Jurkat, Clone E6-1 (cell line): ENCODE measurements around the gene CCDC174.

Experiments used
- DNase-seq: peaks from one replicate; pipeline ENCODE4 v3.0.0-alpha.2; 2011; ENCODE audit warnings: low read depth, low spot score
- H3K4me3 ChIP-seq: 2 replicates; pipeline ENCODE4 v1.5.1; 2011; ENCODE audit warnings: mild to moderate bottlenecking, low read length, control low read depth, moderate library complexity

Gene CCDC174

DNA sequence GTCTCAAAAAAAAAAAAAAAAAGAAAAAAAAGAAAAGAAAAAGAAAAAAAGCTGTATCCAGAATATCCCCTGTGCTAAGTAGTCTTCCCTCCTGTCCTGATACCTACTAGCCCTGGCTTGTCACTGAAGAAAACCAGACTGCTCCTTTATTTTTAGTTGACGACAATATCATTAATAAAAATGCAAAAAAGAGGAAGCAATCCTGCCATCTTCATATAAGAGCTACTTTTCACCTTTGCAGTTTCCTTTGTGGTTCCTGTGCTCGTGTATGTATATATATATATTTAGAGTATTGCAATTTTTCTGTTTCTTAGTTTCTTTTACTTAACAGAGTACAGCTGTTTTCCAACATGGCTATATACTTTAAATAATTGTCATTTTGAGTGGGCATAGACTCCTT is 37.0 kb downstream of the CCDC174 start:
- H3K4me3 ChIP-seq: no peak overlapping the region
- DNase-seq: no peak

DNA sequence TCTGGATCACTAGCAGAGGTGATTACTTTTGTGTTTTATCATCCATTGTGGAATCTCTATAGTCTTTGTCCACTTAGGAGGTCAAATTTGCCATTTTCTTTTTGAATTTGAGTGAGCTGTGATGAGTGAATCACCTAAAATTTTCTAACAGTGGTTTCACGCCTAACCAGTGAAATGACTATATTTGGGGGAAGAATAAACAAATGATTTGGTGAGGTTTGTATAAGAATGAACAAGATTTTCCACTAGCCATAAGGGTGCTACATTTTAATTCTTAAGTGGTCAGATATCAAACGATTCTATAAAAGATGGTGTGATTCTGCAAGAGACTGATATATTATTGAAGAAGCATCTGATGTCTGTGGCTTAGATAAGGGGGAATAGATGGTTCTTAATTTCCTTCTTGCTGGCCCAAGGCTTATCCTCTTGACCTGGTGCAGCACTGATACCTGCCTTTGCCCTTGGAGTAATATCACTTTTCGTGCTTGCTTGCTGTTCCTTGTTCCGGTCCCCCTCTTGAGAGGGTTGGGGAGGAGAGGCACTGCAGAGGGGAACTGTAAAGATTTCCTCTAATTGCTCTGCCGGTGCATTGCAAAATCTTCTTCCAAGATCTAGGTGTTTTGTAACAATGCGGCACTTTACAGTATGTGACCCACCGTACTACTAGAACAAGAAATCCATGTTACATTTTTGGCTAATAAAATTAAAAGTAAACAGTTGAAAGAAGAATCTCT is 37.9 kb downstream of the CCDC174 start:
- H3K4me3 ChIP-seq: no peak overlapping the region
- DNase-seq: no peak

DNA sequence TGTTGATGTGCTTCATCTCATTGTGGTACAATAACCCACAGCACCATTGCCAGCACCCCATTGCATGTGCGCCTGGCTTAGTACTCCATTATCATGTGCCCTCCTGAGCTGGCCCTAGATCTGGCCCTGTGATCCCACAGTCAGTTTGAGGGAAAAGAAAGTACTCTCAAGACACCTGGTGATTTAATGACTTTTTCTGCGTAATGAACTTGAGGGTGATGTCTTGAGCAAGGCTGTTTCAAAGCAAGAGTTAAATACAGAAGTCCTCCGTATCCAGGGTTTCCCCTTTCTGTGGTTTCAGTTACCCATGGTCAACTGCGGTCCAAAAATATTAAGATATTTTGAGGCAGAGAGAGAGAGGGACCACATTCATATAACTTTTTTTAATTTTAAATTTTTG is 39.7 kb downstream of the CCDC174 start:
- DNase-seq: no peak

DNA sequence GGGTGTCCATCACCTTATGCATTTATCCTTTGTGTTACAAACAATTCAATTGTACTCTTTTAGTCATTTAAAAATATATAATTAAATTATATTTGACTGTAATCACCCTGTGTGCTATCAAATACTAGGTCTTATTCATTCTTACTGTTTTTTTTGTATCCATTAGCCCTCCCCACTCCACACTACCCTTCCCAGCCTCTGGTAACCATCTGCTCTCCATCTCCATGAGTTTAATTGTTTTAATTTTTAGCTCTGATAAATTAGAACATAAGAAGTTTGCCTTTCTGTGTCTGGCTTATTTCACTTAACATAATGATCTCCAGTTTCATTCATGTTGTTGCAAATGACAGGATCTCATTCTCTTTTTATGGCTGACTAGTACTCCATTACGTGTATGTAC is 40.2 kb downstream of the CCDC174 start:
- DNase-seq: no peak
- no peak overlapping the region for H3K4me3 ChIP-seq

More for the DNA sequence above, 39.7 kb downstream of the CCDC174 start:
- H3K4me3 ChIP-seq: no peak overlapping the region

DNA sequence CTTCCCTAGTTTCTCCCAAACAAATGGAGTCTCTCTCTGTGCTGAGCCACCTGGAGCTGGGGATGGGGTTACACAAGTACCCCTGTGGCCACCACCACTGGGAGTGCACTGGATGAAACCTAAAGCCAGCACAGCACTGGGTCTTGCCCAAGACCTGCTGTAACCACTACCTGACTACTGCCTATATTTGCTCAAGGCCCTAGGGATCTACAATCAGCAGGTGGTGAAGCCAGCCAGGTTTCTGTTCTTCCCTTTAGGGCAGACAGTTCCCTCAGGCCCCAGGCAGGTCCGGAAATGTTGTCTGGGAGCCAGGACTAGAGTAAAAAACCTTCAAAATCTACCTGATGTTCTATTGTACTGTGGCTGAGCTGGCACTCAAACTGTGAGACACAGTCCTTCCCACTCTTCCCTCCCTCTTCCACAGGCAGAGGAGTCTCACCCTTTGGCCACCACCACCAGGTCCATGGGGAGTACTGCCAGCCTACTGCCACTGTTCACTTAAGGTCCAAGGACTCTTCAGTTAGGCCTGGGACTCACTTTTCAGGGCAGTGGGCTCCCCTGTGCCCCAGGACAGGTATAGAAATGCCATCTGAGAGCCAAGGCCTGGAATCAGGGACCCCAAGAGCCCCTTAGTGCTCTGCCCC is 47.2 kb downstream of the CCDC174 start:
- DNase-seq: no peak
- H3K4me3 ChIP-seq: no peak overlapping the region

DNA sequence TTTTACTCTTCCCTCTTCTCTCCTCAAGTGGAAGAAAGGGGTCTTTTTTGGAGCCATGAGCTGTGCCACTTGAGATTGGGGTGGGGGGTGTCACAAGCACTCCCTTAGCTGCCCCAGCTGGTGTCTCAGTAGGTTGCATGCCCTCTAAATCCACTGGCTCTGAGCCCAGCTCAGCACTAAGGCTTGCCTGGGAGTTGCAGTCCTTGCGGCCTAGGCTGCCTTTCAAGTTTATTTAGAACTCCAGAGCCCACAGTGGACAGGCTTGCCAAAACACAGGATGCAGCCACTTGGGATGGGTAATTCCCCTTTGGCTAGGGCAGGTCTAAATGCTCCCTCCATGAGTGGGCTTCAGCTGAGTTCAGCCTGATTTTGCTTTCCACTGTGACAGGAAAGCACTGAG is 48.1 kb downstream of the CCDC174 start:
- DNase-seq: no peak
- H3K4me3 ChIP-seq: no peak overlapping the region

DNA sequence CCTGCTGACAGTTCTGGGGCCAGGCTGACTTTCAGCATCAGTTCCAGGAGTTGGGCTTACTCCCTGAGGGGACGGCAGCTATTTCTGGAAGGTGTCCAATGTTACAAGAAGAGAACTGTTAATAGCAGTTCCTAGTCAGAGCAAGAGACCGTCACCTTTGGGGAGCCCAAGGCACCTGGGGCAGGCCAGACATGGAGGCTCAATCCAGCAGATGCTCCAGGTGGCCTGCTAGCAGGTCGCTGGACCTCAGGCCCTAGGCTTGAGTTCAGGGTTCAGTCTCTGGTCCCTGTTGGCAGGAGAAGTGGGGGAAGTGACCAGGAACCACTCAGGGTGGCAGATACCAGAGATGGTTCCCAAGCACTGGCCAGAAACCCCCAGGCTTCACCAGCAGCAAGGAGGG is 49.3 kb downstream of the CCDC174 start:
- DNase-seq: no peak
- H3K4me3 ChIP-seq: no peak overlapping the region

DNA sequence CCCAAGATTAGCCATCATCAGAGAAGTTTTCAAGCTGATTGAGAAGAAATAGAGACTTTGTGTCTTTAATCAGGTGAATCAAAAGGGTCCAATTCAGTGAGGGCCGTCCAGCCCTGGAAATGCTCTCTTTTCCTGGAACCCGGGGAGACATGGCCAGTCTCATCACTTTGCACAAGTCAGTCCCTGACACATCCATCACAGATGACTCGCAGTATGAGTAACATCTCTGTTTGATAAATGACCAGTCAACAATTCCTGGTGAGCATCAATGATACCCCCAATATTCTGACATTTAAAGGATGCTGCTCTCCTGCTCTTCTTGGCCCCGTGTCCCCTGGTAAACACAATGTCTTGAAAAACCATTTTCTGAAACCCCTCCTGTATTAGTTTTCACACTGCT is 50.1 kb downstream of the CCDC174 start:
- DNase-seq: no peak
- no peak overlapping the region for H3K4me3 ChIP-seq

DNA sequence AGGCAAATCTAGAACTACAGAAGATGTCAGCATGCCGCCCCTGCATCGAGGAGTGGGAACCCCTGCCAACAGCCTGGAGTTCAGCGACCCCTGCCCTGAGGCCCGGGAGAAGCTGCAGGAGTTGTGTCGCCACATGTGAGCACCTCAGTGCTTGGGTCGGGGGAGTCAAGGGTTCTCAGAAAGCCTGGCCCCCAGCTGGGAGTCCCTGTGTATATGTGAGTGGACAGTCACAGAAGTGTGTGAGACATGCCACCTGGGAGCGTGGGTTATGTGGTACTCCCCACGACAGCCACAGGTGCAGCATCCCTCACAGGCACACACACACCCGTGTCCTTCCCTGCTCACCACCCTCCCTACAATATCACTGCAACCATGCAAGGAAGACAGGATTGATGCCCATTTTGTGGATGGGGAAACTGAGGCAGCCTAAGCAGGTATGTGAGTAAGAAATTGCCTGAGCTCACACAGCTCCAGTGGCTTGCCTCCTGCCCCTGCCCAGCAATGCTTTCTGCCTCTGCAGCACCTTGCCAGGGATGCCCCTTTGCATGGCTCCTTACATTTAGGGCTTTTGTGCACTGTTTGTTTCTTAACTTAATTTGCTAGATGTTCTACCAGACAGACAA is 51.7 kb downstream of the CCDC174 start:
- no peak for DNase-seq
- H3K4me3 ChIP-seq: no peak overlapping the region

DNA sequence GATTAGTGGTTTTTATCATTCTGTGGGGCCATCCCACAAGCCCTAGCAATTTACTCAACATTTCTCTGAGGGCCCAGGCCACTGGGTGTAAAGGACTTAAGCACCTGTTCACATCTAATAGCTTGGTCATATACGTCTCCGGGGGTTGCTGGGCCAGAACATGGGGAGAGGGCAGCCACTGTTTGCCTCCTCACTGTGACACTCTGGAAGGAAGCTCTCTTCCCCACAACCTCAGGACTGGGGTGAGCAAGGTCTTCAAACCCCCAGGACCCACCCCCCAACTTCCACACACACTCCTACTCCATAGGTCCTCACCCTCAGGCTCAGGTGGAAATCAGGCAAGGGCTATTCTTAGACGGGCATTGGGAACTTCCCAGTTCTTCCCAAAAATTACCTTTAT is 52.2 kb downstream of the CCDC174 start:
- no peak overlapping the region for H3K4me3 ChIP-seq
- no peak for DNase-seq

DNA sequence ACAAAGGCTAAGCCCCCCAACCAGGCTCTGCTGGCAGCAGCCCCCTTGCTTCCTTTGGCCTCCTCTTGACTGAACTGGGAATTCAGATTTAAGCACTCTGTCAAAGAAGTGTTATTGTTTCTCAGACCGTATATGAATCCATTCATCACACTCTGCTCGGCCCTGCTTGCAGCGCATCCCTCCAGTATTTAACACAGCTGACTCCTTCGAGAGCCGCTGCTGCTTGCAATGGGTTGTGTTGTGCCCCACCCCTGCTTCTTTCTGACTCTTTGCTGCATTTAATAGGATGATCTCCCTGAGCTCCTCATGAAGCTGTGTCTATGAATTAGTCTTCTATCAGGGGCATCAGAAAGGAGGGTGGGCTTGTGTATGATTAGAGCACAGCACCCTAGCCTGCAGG is 54.5 kb downstream of the CCDC174 start:
- no peak for DNase-seq
- H3K4me3 ChIP-seq: no peak overlapping the region

DNA sequence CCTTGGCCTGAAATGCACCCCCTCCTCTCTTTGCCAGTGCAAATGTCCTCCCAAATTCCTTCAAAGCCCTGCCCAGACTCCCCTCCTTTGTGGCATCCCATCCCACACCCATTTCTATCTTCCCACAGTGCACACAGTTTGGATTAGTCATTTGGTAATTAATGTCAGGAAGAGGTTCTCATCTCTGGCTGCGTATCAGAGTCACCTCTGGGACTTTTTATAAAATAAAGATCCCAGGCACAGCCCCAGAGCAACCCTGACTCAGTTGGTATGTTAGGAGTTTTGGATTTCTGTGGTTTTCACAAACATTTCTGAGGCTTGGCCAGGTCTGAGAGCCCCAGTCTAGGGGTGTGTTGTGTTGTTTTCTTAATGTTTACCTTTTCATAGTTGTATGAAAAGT is 65.0 kb downstream of the CCDC174 start:
- no peak for DNase-seq
- H3K4me3 ChIP-seq: no peak overlapping the region

DNA sequence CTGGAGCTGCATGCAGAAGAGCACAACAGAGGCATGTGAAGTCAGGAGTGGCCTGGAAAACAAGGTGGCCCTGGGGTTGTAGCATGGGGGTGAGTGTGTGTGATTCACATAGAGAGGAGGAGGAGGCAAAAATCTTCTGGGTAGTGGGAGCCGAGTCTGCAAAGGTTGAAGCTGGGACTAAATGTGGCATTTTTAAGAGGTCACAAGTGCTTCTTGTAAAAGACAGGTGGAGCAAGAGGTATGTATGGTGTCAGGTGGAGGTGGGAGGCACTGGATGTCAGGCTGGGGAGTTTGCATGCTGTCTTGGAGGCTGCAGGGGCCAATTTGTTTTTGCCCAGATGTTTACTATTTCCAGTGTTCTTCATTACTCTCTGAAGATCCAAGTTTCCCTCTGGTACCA is 65.7 kb downstream of the CCDC174 start:
- H3K4me3 ChIP-seq: no peak overlapping the region
- no peak for DNase-seq

DNA sequence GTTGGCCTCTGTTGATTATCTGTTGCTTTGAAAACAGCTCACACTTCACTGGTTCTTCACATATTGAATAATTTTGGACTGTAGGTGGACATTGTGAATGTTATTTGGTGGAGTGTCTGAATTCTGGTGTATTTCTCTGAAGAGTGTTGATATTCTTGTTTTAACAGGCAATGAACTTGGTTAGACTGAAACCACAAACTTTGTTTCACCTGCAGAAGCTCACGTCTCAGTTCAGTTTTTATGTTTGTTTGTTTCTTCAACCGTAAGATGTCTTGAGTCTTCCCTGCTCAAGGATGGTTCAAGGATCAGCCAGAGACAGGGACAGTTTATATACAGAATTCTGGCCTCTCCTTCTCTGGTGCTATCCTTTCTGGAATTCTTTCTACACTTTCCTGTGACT is 67.0 kb downstream of the CCDC174 start:
- H3K4me3 ChIP-seq: no peak overlapping the region

DNA sequence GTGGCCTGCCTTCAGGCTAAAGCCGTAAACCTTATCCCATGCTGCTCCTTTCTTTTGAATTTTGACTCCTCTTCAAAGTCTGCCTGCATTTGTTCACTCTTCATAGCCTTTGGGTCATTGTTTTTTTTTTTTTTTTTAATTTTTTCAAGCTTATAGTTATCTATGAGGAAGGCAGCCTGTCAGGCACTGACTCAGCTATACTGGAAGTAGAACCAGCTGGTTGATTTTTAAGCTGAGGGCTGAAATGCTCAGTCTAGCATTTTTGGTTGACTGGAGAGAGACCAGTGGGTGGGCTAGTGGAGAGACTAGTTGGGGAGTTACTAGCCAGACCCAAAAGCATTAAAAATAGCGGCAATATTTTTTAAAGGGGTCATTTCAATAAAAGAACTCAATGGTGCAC is 67.4 kb downstream of the CCDC174 start:
- no peak for DNase-seq
- H3K4me3 ChIP-seq: no peak overlapping the region

More for the DNA sequence above, 67.0 kb downstream of the CCDC174 start:
- no peak for DNase-seq

DNA sequence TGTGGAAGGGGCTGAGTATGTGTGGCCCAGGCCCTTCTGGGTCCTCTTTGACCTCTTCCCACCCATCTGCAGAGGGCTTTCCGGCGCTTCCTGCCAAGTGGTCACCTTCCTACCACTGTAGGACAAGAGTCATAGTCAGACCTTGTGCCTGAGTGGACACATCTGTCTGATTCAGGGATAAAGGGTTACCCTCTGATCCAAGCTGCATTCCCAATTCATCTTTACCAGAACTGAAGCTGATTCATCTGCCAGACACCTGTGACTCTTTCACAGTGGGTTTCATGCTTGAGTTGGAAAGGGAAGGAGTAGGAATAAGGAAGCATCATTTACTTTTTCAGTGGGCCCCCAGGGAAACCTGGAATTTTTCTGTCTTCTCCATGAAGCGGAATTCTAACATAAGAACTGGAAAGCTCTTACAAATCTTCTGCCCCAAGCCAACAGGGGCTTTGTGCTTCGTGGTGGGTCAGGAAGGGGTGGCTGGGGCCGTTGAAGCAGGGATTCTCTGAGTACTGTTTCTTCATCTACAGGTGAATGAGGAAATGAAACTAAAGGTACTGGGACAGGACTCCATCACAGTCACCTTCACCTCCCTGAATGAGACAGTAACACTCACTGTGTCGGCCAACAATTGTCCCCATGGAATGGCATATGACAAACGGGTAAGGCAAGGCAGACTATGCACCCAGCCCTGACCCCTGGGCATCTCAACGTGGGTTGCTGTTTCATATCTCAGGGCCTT is 69.7 kb downstream of the CCDC174 start:
- H3K4me3 ChIP-seq: no peak overlapping the region
- DNase-seq: no peak
